Liver (tissue), 5 donors: ENCODE results near the gene GRM1. TPM values are rescaled to one million over a fixed set of nuclear protein-coding genes. Genes with fewer than 3 reads are reported as not detected.

Experiments used
- polyA plus RNA-seq, 2 donors: library from polyadenylated mRNA; stranded (reverse) in 1 of 2; unstranded in 1 of 2; fragments of 200-250 nt in 1 of 2; fragments of >200 nt in 1 of 2; fragmentation: Nextera tagmentation in 1 of 2; extraction: Ambion mirVana in 1 of 2; gene quantifications; one replicate each; pipeline versions ENCODE4 v1.2.1 to v1.2.3, GENCODE V29; 2013 to 2015
- small RNA-seq: library from RNA; depleted of rRNA; stranded (forward); fragments of <200 nt; gene quantifications from one replicate; pipeline ENCODE3, GENCODE V24; 2014
- total RNA-seq, 2 donors: library from RNA; depleted of rRNA; stranded (reverse); fragments of >200 nt; gene quantifications; one replicate each; pipeline ENCODE4 v1.2.3, GENCODE V29; 2014
- donor health status: healthy.
- donor health status: healthy.
- donor health status: healthy.

The GRM1 gene
- total and polyA plus RNA-seq, 4 donors, result under 0.01 to 0.05 (median 0.01) TPM; not detected in 1

Small RNAs within 50 kb of the gene (small RNA-seq; reads per million reads assigned to genes)
- not detected for gene RNA5SP222

Other genes with a start within 250 kb of the GRM1 start
- 10 to 100 TPM in 1 of 2 donors, 1 to 10 TPM in 1; 5.4 to 15.5 TPM for gene FBXO30, start 214.3 kb upstream of the GRM1 start, total RNA-seq
- 1 to 10 TPM in 1 of 2 donors, under 1 TPM in 1; 0.90 to 1.6 TPM for gene FBXO30, start 214.3 kb upstream of the GRM1 start, polyA plus RNA-seq
- gene SHPRH, start 64.7 kb upstream of the GRM1 start, total RNA-seq, result 10 to 100 TPM in 1 of 2 donors, 1 to 10 TPM in 1; 9.2 to 25.5 TPM
- 10 to 100 TPM in 1 of 2 donors, 1 to 10 TPM in 1; 1.6 to 10.6 TPM for gene SHPRH, start 64.7 kb upstream of the GRM1 start, polyA plus RNA-seq